Spinal cord (tissue), 10 donors: ENCODE measurements around the gene ONECUT3. TPM values are rescaled to one million over a fixed set of nuclear protein-coding genes. Genes with fewer than 3 reads are reported as not detected.

Experiments
- DNase-seq, 6 donors: peaks; one replicate each; pipeline versions ENCODE4 v3.0.0 to v3.0.0-alpha.2; 2013 to 2015; ENCODE audit warnings: low spot score in 6 of 6, low read depth in 4 of 6
- H3K27ac ChIP-seq: one replicate; pipeline ENCODE4 v1.5.1; 2013; ENCODE audit warnings: low read depth, low read length, control low read depth
- H3K27me3 ChIP-seq: one replicate; pipeline ENCODE4 v1.6.1; 2013; ENCODE audit warnings: low read length; ENCODE audit not compliant: control insufficient read depth, insufficient read depth
- H3K36me3 ChIP-seq: one replicate; pipeline ENCODE4 v1.6.1; 2013; ENCODE audit warnings: low read length; ENCODE audit not compliant: control insufficient read depth, insufficient read depth
- H3K4me1 ChIP-seq: one replicate; pipeline ENCODE4 v1.6.1; 2013; ENCODE audit warnings: low read length; ENCODE audit not compliant: control insufficient read depth, insufficient read depth
- H3K4me3 ChIP-seq: one replicate; pipeline ENCODE4 v1.5.1; 2013; ENCODE audit warnings: low read depth, low read length, control low read depth
- H3K9me3 ChIP-seq: one replicate; pipeline ENCODE4 v1.6.1; 2013; ENCODE audit warnings: low read length; ENCODE audit not compliant: control insufficient read depth, insufficient read depth
- WGBS: methylation state at CpG from one replicate; pipeline ENCODE4 v1.1.5; 2013; ENCODE audit warnings: missing lambda C conversion rate; ENCODE audit not compliant: insufficient coverage; 5-methylcytosine and 5-hydroxymethylcytosine counted together
- polyA plus RNA-seq, 2 donors: library from polyadenylated mRNA; unstranded; fragments of 120-200 nt; gene quantifications; one replicate each; pipeline ENCODE4 v1.2.1, GENCODE V29; 2013; ENCODE audit not compliant: insufficient read length in 2 of 2
- total RNA-seq, 2 donors: library from RNA; depleted of rRNA in 1 of 2; stranded (reverse); fragments of 120-200 nt in 1 of 2; fragments of >200 nt in 1 of 2; gene quantifications; one replicate each; pipeline versions ENCODE4 v1.2.3 to v1.2.4, GENCODE V29; 2013 to 2014
- donor health status: healthy.

ONECUT3 gene
- total and polyA plus RNA-seq, 4 donors: 0.06 to 0.66 (median 0.62) TPM; not detected in 1

GRCh38 chr19:1806184-1807029, 53.1 kb downstream of the ONECUT3 start:
- no peak for DNase-seq
- Histone ChIP-seq H3K36me3 (no peaks in the 10 kb centered on the region), H3K9me3 (no peaks in the 10 kb centered on the region), H3K27ac (no peak overlapping the region), H3K4me1 (peaks cover 1% of the 10 kb centered on the region), H3K4me3 (no peak overlapping the region), H3K27me3 (no peaks in the 10 kb centered on the region)
- WGBS: 71% methylated on average over 42 of the region's 45 CpGs

- Histone ChIP-seq H3K4me1 (peaks cover 8% of the 10 kb centered on the region), H3K27ac (no peak overlapping the region), H3K4me3 (no peak overlapping the region), H3K27me3 (no peaks in the 10 kb centered on the region), H3K9me3 (no peaks in the 10 kb centered on the region), H3K36me3 (no peaks in the 10 kb centered on the region)
- 61% methylated on average over 24 of the region's 28 CpGs for WGBS
- DNase-seq: no peak
Measured at GRCh38 chr19:1807030-1807694, 53.9 kb downstream of the ONECUT3 start.

- Histone ChIP-seq H3K36me3 (no peaks in the 10 kb centered on the region), H3K27ac (no peak overlapping the region), H3K4me1 (peaks cover 14% of the 10 kb centered on the region), H3K9me3 (no peaks in the 10 kb centered on the region), H3K27me3 (no peaks in the 10 kb centered on the region), H3K4me3 (no peak overlapping the region)
- 65% methylated on average over 23 of the region's 30 CpGs for WGBS
- DNase-seq: peak in 1 of 6 donors; percentile 29
Measured at GRCh38 chr19:1807695-1808394, 54.5 kb downstream of the ONECUT3 start.

GRCh38 chr19:1808395-1808731, 55.1 kb downstream of the ONECUT3 start:
- DNase-seq: no peak
- no peaks in the 10 kb centered on the region for H3K27me3 ChIP-seq
- H3K9me3 ChIP-seq: no peaks in the 10 kb centered on the region
- H3K36me3 ChIP-seq: no peaks in the 10 kb centered on the region
- no peak overlapping the region for H3K27ac ChIP-seq
- H3K4me3 ChIP-seq: no peak overlapping the region
- 85% methylated on average over 2 of the region's 2 CpGs for WGBS
- H3K4me1 ChIP-seq: peaks cover 19% of the 10 kb centered on the region

GRCh38 chr19:1809678-1810077, 56.4 kb downstream of the ONECUT3 start:
- Histone ChIP-seq H3K4me1 (peaks cover 24% of the 10 kb centered on the region), H3K9me3 (no peaks in the 10 kb centered on the region), H3K27me3 (no peaks in the 10 kb centered on the region), H3K4me3 (no peak overlapping the region), H3K27ac (no peak overlapping the region), H3K36me3 (peaks cover 10% of the 10 kb centered on the region)
- 71% methylated on average over 15 of the region's 18 CpGs for WGBS
- no peak for DNase-seq

GRCh38 chr19:1810439-1811160, 57.3 kb downstream of the ONECUT3 start:
- WGBS: 84% methylated on average over 16 of the region's 19 CpGs
- DNase-seq: no peak
- Histone ChIP-seq H3K36me3 (peaks cover 19% of the 10 kb centered on the region), H3K4me3 (no peak overlapping the region), H3K27me3 (no peaks in the 10 kb centered on the region), H3K4me1 (peaks cover 24% of the 10 kb centered on the region), H3K27ac (no peak overlapping the region), H3K9me3 (no peaks in the 10 kb centered on the region)

- Histone ChIP-seq H3K36me3 (peaks cover 28% of the 10 kb centered on the region), H3K27me3 (no peaks in the 10 kb centered on the region), H3K27ac (no peak overlapping the region), H3K9me3 (no peaks in the 10 kb centered on the region), H3K4me1 (peaks cover 24% of the 10 kb centered on the region), H3K4me3 (no peak overlapping the region)
- WGBS: 38% methylated on average over 13 of the region's 13 CpGs
- DNase-seq: peak in 2 of 6 donors; percentile 3 to 30
Measured at GRCh38 chr19:1811472-1811894, 58.2 kb downstream of the ONECUT3 start.

- Histone ChIP-seq H3K36me3 (peaks cover 33% of the 10 kb centered on the region), H3K4me3 (peak within 1 kb of the TSS; percentile 55), H3K9me3 (no peaks in the 10 kb centered on the region), H3K27ac (peak within 1 kb of the TSS; percentile 67), H3K4me1 (peaks cover 24% of the 10 kb centered on the region), H3K27me3 (no peaks in the 10 kb centered on the region)
- DNase-seq: no peak
- WGBS: 4% methylated on average over 36 of the region's 48 CpGs
Measured at GRCh38 chr19:1811942-1812425, 58.7 kb downstream of the ONECUT3 start, which contains the start of gene ATP8B3. Gene ATP8B3, minus strand, starts transcription at chr19:1812276. Its CDS starts 540 bp downstream, at chr19:1811736.
